ENCODE data around the gene TET1.
"Not testable (repeated sequence)": the region's sequence is repeated elsewhere in the genome, so short reads cannot be mapped to it uniquely, and the experiment has no call there.

- not testable (repeated sequence) for TF ChIP-seq CTCF (conservative IDR thresholded peaks at IDR 0.05); EZH2 (IDR thresholded peaks at IDR 0.05; ENCODE audit: low read depth)
Observed at GRCh38 chr10:68708987-68709386, 148.8 kb downstream of the TET1 start.

Measured in PC-9 (cell line).